ENCODE measurements around the gene AQP6. TPM values are rescaled to one million over a fixed set of nuclear protein-coding genes. Genes with fewer than 3 reads are reported as not detected.
A peak's percentile ranks its signal among the peaks of the same experiment; 100 is the strongest.

The AQP6 gene
- total RNA-seq, 1 experiment from 2014 or later, result 0.09 TPM

- TF ChIP-seq USF1 (CRISPR knock-in tag; IDR thresholded peaks at IDR 0.05) (no peak), HMGXB4 (CRISPR knock-in tag; IDR thresholded peaks at IDR 0.05) (no peak), ZNF425 (CRISPR knock-in tag; conservative IDR thresholded peaks at IDR 0.05) (no peak), ZNF232 (CRISPR knock-in tag; IDR thresholded peaks at IDR 0.05) (no peak), TEAD4 (CRISPR knock-in tag; IDR thresholded peaks at IDR 0.05) (no peak)
Observed at GRCh38 chr12:50018968-50019367, 46.2 kb downstream of the AQP6 start (continued).

- H3K36me3 Mint-ChIP-seq, result peaks cover 11% of the 10 kb centered on the region
- H3K4me3 Mint-ChIP-seq, result no peak overlapping the region
- TF ChIP-seq STAT6 (CRISPR knock-in tag; conservative IDR thresholded peaks at IDR 0.05; ENCODE audit: low read depth) (no peak), ZNF425 (CRISPR knock-in tag; conservative IDR thresholded peaks at IDR 0.05) (no peak), ZNF396 (CRISPR knock-in tag; IDR thresholded peaks at IDR 0.05; ENCODE audit: borderline replicate concordance) (no peak), TEAD4 (CRISPR knock-in tag; IDR thresholded peaks at IDR 0.05) (no peak), ESRRA (CRISPR knock-in tag; IDR thresholded peaks at IDR 0.05; ENCODE audit: borderline replicate concordance) (no peak), TCF7 (CRISPR knock-in tag; IDR thresholded peaks at IDR 0.05; ENCODE audit: low read depth) (no peak)
- no peak for ATAC-seq
- CTCF ChIA-PET, result interaction anchor here (0.7 to 1.7 kb wide), 3 partner anchors 13 to 51 kb away, joined by 3 to 4 read pairs (median 3); no protein-coding TSS in a partner anchor
- no peaks in the 10 kb centered on the region for H3K9me3 Mint-ChIP-seq
- no peak for DNase-seq (ENCODE audit: low spot score)
- peaks cover 17% of the 10 kb centered on the region for H3K4me1 Mint-ChIP-seq
- no peaks in the 10 kb centered on the region for H3K27me3 Mint-ChIP-seq (ENCODE audit: low read depth)
- peak overlapping the region; percentile 74; the same call in 1 of the 2 replicates for H3K27ac Mint-ChIP-seq
- POLR2A ChIA-PET, result no interaction called here
Observed at GRCh38 chr12:50019524-50019923, 46.8 kb downstream of the AQP6 start.

- Mint-ChIP-seq H3K36me3 (0 out of 2 replicates have a peak, but pooled peaks cover 6% of the 10 kb centered on the region), H3K27me3 (ENCODE audit: low read depth) (no peaks in the 10 kb centered on the region), H3K4me1 (peaks cover 21% of the 10 kb centered on the region), H3K4me3 (no peak overlapping the region), H3K9me3 (no peaks in the 10 kb centered on the region), H3K27ac (peak overlapping the region; percentile 31; the same call in 1 of the 2 replicates)
- ATAC-seq (no peak), DNase-seq (ENCODE audit: low spot score) (no peak)
- ChIA-PET POLR2A (no interaction called here), CTCF (interaction anchor here (0.6 to 1.2 kb wide), 2 partner anchors 41 to 75 kb away, joined by 3 to 4 read pairs; no protein-coding TSS in a partner anchor)
- TF ChIP-seq PREB (CRISPR knock-in tag; IDR thresholded peaks at IDR 0.05; ENCODE audit: borderline replicate concordance) (no peak), CTCF (IDR thresholded peaks at IDR 0.05) (no peak), AFF4 (CRISPR knock-in tag; IDR thresholded peaks at IDR 0.05; ENCODE audit: borderline replicate concordance) (no peak), KAT7 (CRISPR knock-in tag; IDR thresholded peaks at IDR 0.05; ENCODE audit: borderline replicate concordance) (no peak), OVOL2 (CRISPR knock-in tag; IDR thresholded peaks at IDR 0.05; ENCODE audit: borderline replicate concordance) (no peak), MYBL2 (CRISPR knock-in tag; IDR thresholded peaks at IDR 0.05) (no peak)
Observed at GRCh38 chr12:50021031-50021430, 48.3 kb downstream of the AQP6 start.

All from WTC11 (cell line).